HG03442 (cell line): Measurements from ENCODE around the gene FAM136A.
A peak's percentile ranks its signal among the peaks of the same experiment; 100 is the strongest.
"Not testable (repeated sequence)": the region's sequence is repeated elsewhere in the genome, so short reads cannot be mapped to it uniquely, and the experiment has no call there.

ENCODE experiments used
- ATAC-seq: cut with Tn5 transposase; IDR thresholded peaks from one replicate; pipeline ENCODE4 v1.9.1; 2021; ENCODE audit warnings: mild to moderate bottlenecking, moderate library complexity; ENCODE audit not compliant: unreplicated experiment

FAM136A gene

GRCh38 chr2:70300771-70301343 lies 1.0 kb downstream of the FAM136A start:
- no peak for ATAC-seq

GRCh38 chr2:70297828-70298227 lies 4.0 kb downstream of the FAM136A start:
- not testable (repeated sequence) for ATAC-seq

- ATAC-seq: no peak
Measured at GRCh38 chr2:70283500-70284191, 18.2 kb downstream of the FAM136A start.

- ATAC-seq: no peak
Measured at GRCh38 chr2:70282439-70282838, 19.4 kb downstream of the FAM136A start.

- ATAC-seq: no peak
Measured at GRCh38 chr2:70280242-70280798, 21.5 kb downstream of the FAM136A start.

- ATAC-seq: no peak
Measured at GRCh38 chr2:70270323-70270722, 31.5 kb downstream of the FAM136A start.

GRCh38 chr2:70269422-70270302 lies 32.2 kb downstream of the FAM136A start:
- not testable (repeated sequence) for ATAC-seq

- ATAC-seq: not testable (repeated sequence)
Measured at GRCh38 chr2:70266925-70267324, 34.9 kb downstream of the FAM136A start.

- no peak for ATAC-seq
Measured at GRCh38 chr2:70261501-70261900, 40.4 kb downstream of the FAM136A start.

- peak; percentile 7 for ATAC-seq
Measured at GRCh38 chr2:70258532-70258875, 43.4 kb downstream of the FAM136A start.

GRCh38 chr2:70255637-70256314 lies 46.1 kb downstream of the FAM136A start:
- no peak for ATAC-seq

GRCh38 chr2:70250434-70250833 lies 51.4 kb downstream of the FAM136A start:
- no peak for ATAC-seq

GRCh38 chr2:70248181-70248847 lies 53.6 kb downstream of the FAM136A start, which contains the start of gene TIA1:
Gene TIA1, minus strand, starts transcription at chr2:70248628. Its CDS starts 198 bp downstream, at chr2:70248430.
- ATAC-seq: peak; percentile 97

GRCh38 chr2:70247364-70248180 lies 54.3 kb downstream of the FAM136A start:
- ATAC-seq: no peak
